ENCODE measurements around the gene MCL1.

MCL1 gene

DNA sequence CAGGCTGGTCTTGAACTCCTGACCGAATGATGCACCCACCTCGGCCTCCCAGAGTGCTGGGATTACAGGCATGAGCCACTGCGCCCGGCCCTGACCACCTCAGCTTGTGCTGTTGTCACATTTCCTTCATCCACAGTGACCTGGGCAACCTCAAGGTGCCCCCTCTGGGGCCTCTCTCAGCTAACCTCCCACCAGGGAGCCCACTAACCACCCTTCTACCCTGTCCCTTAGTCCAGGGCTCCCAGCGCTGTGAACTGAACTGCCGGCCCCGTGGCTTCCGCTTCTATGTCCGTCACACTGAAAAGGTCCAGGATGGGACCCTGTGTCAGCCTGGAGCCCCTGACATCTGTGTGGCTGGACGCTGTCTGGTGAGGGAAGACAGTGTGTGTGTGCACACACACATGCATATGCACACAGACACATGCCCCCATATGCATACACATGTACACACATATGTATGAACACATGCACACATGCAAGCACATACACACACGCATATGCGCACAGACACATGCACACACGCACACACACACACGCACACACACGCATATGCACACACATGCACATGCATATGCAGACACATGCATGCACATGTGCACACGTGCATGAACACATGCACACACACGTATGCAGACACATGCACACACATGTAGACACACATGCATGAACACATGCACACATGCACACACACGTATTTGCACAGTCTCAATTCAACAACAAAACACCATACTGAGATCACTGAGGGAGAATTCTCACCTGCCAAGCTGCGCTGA is 24.0 kb downstream of the MCL1 start:
- no peak for DNase-seq

- no peak for DNase-seq
These were observed 25.3 kb downstream of the MCL1 start for GRCh38 chr1:150554086-150554452.

DNA sequence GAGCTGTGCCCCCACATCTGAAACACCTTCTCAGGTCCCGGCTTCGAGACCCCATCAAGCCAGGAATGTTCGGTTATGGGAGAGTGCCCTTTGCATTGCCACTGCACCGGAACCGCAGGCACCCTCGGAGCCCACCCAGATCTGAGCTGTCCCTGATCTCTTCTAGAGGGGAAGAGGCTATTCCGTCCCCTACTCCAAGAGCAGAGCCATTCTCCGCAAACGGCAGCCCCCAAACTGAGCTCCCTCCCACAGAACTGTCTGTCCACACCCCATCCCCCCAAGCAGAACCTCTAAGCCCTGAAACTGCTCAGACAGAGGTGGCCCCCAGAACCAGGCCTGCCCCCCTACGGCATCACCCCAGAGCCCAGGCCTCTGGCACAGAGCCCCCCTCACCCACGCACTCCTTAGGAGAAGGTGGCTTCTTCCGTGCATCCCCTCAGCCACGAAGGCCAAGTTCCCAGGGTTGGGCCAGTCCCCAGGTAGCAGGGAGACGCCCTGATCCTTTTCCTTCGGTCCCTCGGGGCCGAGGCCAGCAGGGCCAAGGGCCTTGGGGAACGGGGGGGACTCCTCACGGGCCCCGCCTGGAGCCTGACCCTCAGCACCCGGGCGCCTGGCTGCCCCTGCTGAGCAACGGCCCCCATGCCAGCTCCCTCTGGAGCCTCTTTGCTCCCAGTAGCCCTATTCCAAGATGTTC is 25.9 kb downstream of the MCL1 start:
- no peak for DNase-seq

GRCh38 chr1:150552911-150553289 is 26.5 kb downstream of the MCL1 start:
- no peak for DNase-seq

GRCh38 chr1:150552128-150552910 is 27.1 kb downstream of the MCL1 start:
- peak; percentile 83 for DNase-seq

DNA sequence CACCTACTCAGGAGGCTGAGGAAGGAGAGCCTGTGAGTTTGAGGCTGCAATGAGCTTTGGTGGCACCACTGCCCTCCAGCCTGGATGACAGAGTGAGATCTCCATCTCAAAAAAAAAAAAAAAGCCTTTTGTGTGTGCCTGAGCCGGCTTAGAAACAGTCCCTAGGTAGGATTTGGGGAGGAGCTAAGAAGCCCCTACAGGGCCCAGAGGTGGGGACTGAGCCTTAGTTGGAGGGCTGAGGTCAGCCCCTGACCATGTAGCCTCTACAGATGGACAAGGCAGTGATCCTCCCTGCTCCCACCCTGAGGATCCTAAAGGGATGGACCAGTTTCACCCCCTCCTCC is 27.7 kb downstream of the MCL1 start:
- DNase-seq, result no peak

DNA sequence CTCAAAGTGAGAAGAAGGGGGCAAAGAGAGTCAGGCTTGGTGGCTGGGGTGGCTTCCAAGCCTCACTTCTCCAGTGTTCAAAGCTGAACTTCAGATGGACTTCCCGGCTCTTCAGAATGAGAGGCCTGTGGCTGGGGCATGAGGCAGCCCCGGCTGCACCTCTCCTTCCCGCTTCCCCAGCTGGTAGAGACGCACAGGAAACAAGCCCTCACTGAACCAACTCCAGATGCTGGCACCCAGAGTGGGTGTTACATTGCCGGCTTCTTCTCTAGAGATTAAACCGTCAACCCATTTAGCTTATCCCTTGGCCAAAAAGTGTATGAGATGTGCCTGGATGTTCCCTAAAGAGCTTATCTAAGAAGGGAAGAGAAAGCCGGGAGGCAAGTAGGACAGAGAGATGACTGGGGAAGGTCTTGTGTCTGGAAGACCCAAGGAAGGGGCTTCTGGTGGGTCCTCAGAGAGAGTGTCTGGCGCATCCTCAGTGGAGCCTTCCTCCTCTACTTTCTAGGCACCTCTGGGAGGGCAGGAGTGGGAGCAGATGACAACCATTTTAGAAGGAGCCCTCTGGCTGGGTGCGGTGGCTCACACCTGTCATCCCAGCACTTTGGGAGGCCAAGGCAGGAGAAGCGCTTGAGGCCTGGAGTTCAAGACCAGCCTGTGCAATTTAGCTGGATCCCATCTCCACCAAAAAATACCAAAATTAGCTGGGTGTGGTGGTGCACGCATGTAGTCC is 28.2 kb downstream of the MCL1 start:
- DNase-seq, result no peak

GRCh38 chr1:150550222-150551050 is 29.0 kb downstream of the MCL1 start:
- no peak for DNase-seq

GRCh38 chr1:150549496-150550221 is 29.8 kb downstream of the MCL1 start:
- no peak for DNase-seq

GRCh38 chr1:150548632-150549495 is 30.5 kb downstream of the MCL1 start, which contains the start of gene ADAMTSL4:
Gene ADAMTSL4 (plus strand): TSS chr1:150549408. CDS start chr1:150552289, 2,881 bp downstream.
- peak; percentile 65 for DNase-seq

DNA sequence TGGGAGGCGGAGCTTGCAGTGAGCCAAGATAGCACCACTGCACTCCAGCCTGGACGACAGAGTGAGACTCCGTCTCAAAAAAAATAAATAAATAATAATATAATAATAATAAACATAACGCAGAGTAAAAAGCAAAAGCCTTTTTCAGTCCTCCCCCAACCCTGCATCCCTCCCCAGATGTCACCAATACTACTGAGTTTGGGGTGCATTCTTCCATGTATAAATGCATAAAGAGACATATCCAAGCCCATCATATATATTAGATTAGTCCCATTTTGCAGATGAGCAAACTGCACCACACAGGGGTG is 31.1 kb downstream of the MCL1 start:
- no peak for DNase-seq

DNA sequence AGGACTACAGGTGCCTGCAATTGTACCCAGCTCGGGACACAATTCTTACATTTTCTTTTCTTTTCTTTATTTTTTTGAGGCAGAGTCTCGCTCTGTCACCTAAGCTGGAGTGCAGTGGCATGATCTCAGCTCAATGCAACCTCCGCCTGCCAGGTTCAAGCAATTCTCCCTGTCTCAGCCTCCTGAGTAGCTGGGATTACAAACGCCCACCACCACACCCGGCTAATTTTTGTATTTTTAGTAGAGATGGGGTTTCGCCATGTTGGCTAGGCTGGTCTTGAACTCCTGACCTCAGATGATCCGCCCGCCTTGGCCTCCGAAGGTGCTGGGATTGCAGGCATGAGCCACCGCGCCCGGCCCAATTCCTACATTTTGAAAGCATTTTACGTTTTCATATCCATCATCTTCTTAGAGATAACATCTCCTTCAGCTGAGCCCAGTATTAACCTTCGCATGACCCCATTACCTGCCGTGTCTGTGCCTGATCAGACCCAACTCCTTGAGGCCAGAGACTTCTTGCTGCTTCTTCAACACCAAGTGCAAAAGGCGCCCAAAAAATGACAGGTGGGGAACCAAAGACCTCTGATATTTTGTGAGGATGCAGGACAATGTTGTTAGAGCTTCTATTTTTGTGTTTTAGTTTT is 33.0 kb downstream of the MCL1 start:
- no peak for DNase-seq

GRCh38 chr1:150545486-150546032 is 33.9 kb downstream of the MCL1 start:
- DNase-seq, result no peak

DNA sequence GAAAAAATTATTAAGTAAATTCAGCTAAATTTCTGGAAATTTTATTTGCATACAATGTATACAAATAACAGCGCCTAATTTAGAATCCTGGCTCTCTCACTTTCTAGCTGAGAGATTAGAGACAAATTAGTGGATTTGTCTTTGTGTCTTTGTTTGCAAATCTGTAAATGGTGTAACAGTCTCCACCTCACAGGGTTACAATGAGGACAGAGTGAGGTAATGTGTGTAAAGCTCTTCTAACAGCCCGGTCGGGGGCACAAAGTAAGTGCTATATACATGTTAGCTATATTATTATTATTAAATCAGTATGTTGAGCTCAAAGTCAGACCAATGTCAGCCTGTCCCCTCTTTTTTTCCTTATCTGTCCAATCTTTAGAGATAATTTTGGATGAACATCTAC is 35.2 kb downstream of the MCL1 start:
- DNase-seq, result no peak

DNA sequence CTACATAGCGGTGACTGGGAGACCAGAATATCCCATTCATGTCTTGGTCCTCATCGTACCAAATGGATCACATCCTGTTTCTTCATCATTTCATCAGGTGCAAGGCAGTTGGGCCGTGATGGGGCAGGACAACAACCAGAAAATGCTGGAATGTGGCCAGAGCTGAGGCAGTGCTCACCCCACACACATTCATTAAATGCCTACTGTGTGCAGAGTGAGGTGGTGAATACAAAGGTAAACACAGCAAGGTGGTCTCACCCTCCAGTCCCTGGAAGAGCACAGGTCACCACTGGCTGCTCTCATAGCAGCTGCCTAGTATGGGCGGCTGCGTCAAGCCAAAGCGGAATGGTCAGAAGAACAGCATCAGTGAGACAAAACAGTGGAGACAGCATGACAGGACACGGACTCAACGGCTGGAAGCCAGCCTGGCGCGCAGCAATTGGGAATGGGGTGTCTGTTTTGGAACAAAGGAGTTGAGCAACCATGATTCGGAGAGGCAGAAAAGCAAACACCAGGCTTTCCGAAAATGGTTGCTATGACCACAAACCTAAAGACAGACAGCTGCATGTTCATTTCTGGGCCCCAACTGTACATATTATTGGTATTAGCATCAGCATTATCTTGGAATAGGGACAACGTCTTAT is 35.8 kb downstream of the MCL1 start:
- no peak for DNase-seq

- DNase-seq, result peak; percentile 83
These were observed 41.4 kb downstream of the MCL1 start for GRCh38 chr1:150537732-150538684.

GRCh38 chr1:150536836-150537731 is 42.3 kb downstream of the MCL1 start:
- no peak for DNase-seq
